GM12878 (cell line): ENCODE results near the gene NFKBIA.

Experiments used
- ATF7 ChIP-seq: fragments of 450-650 bp; IDR thresholded peaks from 2 replicates; pipeline ENCODE4 v1.6.1; 2016; ENCODE audit warnings: low read depth, mild to moderate bottlenecking
- CBFB ChIP-seq: IDR thresholded peaks from 2 replicates; pipeline ENCODE4 v1.6.1; 2016; ENCODE audit warnings: antibody characterized with exemption, low read depth
- CHD2 ChIP-seq: IDR thresholded peaks from 2 replicates; pipeline ENCODE4 v1.6.1; 2011; ENCODE audit warnings: low read depth, low read length, improper control_type of control experiment, borderline replicate concordance
- CTCF ChIP-seq, 3 experiments: IDR thresholded peaks in 2 of 3; conservative IDR thresholded peaks in 1 of 3; 2 replicates each; pipeline ENCODE4 v1.5.1; 2011; ENCODE audit warnings: low read depth in 3 of 3, low read length in 3 of 3, mild to moderate bottlenecking in 3 of 3, control low read depth in 2 of 3, moderate library complexity in 2 of 3, inconsistent platforms in 1 of 3, mixed read lengths in 1 of 3; ENCODE audit not compliant: control insufficient read depth in 2 of 3, insufficient read depth in 1 of 3; ENCODE audit errors: extremely low read depth in 1 of 3
- FOS ChIP-seq: IDR thresholded peaks from 3 replicates; pipeline ENCODE4 v1.6.1; 2011; ENCODE audit warnings: borderline replicate concordance; ENCODE audit not compliant: insufficient read length; ENCODE audit errors: extremely low read depth
- GABPA ChIP-seq: IDR thresholded peaks from 2 replicates; pipeline ENCODE4 v1.6.1; 2014; ENCODE audit warnings: antibody characterized with exemption, low read depth, mild to moderate bottlenecking, inconsistent platforms
- HCFC1 ChIP-seq: fragments of 150-350 bp; IDR thresholded peaks from 2 replicates; pipeline ENCODE4 v1.6.1; 2014; ENCODE audit warnings: low read length
- JUNB ChIP-seq: IDR thresholded peaks from 2 replicates; pipeline ENCODE4 v1.6.1; 2016; ENCODE audit warnings: antibody characterized with exemption, mild to moderate bottlenecking
- KDM1A ChIP-seq: fragments of 200-600 bp; sonication (generic); IDR thresholded peaks from 2 replicates; pipeline ENCODE4 v1.6.1; 2016; ENCODE audit warnings: borderline replicate concordance
- MEF2A ChIP-seq: IDR thresholded peaks from 2 replicates; pipeline ENCODE4 v1.6.1; 2011; ENCODE audit warnings: low read depth, mild to moderate bottlenecking, low read length, moderate library complexity; ENCODE audit not compliant: insufficient read depth
- RAD51 ChIP-seq: fragments of 450-650 bp; IDR thresholded peaks from 2 replicates; pipeline ENCODE4 v1.6.1; 2016; ENCODE audit warnings: moderate library complexity, mild to moderate bottlenecking, inconsistent platforms
- RBBP5 ChIP-seq: fragments of 200-600 bp; sonication (generic); conservative IDR thresholded peaks from 2 replicates; pipeline ENCODE4 v1.6.1; 2016
- SUZ12 ChIP-seq: fragments of 200-600 bp; sonication (generic); IDR thresholded peaks from one replicate; pipeline ENCODE4 v1.6.1; 2018; ENCODE audit warnings: antibody characterized with exemption, mild to moderate bottlenecking; ENCODE audit not compliant: unreplicated experiment
- TARDBP ChIP-seq: IDR thresholded peaks from 2 replicates; pipeline ENCODE4 v1.6.1; 2016; ENCODE audit warnings: borderline replicate concordance

- TF ChIP-seq MEF2A (no peak), CTCF (IDR thresholded peaks at IDR 0.05 in 2 of 3, conservative IDR thresholded peaks at IDR 0.05 in 1 of 3; ENCODE audit: control insufficient read depth in 2 of 3, extremely low read depth in 1 of 3, insufficient read depth in 1 of 3, low read depth in 3 of 3, low read length in 3 of 3) (no peak), TARDBP (no peak), GABPA (no peak), KDM1A (no peak), RAD51 (no peak), ATF7 (no peak), CHD2 (no peak), SUZ12 (no peak), HCFC1 (no peak), JUNB (no peak), CBFB (no peak), RBBP5 (no peak), FOS (no peak)
These were observed 52.0 kb downstream of the NFKBIA start for GRCh38 chr14:35352274-35353233.
